Astrocyte of the spinal cord (primary cell): ENCODE data around the gene ING5.

Experiments
- DNase-seq: peaks from one replicate; pipeline ENCODE4 v3.0.0; 2011; ENCODE audit warnings: low read depth, low spot score
- H3K4me3 ChIP-seq: 2 replicates; pipeline ENCODE4 v1.5.1; 2011; ENCODE audit warnings: low read depth, mild to moderate bottlenecking, low read length, moderate library complexity
- in situ Hi-C: cut with HindIII; loops from 2 replicates; pipeline ENCODE4 v1.10.0; 2017; ENCODE audit warnings: low sequenced_read_pairs
- TF ChIP-seq, protein P1 (sequence below): IDR thresholded peaks from 2 replicates; pipeline ENCODE4 v1.5.1; 2012; ENCODE audit warnings: low read depth, mild to moderate bottlenecking, low read length, inconsistent platforms

Gene ING5

DNA sequence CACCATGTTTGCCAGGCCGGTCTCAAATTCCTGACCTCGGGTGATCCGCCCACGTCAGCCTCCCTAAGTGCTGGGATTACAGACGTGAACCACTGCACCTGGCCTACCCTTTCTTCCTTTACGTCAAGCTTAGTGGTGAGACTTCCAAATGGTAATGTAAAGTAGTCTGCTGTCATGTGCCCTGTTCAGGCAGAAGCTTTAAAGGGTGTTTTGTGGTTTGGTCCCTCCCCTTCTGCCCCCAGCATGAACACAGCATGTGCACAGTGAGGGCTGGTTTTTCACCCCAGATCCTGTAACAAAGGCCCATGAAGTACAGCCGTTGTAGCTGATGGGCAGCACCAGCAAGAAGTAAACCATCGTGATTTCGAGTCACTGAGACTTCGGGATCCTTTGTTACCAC, 12.5 kb upstream of the ING5 start:
- H3K4me3 ChIP-seq: no peak overlapping the region
- DNase-seq: no peak
- TF ChIP-seq, protein P1, sequence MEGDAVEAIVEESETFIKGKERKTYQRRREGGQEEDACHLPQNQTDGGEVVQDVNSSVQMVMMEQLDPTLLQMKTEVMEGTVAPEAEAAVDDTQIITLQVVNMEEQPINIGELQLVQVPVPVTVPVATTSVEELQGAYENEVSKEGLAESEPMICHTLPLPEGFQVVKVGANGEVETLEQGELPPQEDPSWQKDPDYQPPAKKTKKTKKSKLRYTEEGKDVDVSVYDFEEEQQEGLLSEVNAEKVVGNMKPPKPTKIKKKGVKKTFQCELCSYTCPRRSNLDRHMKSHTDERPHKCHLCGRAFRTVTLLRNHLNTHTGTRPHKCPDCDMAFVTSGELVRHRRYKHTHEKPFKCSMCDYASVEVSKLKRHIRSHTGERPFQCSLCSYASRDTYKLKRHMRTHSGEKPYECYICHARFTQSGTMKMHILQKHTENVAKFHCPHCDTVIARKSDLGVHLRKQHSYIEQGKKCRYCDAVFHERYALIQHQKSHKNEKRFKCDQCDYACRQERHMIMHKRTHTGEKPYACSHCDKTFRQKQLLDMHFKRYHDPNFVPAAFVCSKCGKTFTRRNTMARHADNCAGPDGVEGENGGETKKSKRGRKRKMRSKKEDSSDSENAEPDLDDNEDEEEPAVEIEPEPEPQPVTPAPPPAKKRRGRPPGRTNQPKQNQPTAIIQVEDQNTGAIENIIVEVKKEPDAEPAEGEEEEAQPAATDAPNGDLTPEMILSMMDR: no peak
- in situ Hi-C loops: no loop called here

DNA sequence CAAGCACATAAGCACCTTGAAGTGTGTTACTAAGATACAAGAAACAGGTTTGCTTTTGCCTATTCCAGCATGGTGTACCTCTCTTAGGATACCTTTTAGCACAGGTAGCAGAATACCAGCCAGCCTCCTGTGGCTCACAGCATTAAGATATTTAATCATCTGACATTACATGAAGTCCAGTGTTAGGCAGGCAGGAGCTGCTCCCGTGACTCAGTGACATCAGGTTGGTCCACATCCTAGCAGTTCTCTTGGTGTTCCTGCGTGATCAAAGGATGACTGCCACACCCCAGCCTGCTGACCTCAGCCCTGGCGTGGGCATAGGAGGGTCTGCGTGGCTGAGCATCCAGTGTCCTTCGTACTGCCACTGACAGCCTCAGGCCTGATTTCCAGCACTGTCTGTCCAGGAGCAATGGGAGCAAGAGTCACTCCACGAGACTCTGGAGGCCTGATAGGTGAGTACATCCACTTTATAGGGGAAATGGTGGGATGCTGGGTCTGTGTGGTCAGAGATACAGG, 11.6 kb upstream of the ING5 start:
- no peak for DNase-seq
- in situ Hi-C loops: no loop called here
- TF ChIP-seq, protein P1: no peak
- H3K4me3 ChIP-seq: no peak overlapping the region

DNA sequence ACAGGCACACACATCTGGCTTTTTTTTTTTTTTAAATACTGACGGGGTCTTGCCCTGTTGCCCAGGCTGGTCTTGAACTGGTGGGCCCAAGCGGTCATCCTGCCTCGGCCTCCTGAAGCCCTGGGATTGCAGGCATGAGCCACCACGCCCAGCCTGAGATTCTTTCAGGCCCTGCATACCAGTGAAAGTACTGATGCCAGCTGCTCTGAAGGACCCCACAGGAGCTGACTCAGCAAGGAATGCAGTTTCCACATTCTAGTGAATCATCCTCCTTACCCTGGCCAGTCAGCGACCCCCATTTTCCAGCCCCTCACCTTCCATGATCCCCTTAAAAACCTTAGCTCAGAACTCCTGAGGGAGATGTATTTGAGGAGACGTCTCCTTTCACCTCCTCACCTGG, 9.4 kb upstream of the ING5 start:
- TF ChIP-seq, protein P1: no peak
- in situ Hi-C loops: no loop called here
- no peak overlapping the region for H3K4me3 ChIP-seq
- DNase-seq: peak; percentile 67

DNA sequence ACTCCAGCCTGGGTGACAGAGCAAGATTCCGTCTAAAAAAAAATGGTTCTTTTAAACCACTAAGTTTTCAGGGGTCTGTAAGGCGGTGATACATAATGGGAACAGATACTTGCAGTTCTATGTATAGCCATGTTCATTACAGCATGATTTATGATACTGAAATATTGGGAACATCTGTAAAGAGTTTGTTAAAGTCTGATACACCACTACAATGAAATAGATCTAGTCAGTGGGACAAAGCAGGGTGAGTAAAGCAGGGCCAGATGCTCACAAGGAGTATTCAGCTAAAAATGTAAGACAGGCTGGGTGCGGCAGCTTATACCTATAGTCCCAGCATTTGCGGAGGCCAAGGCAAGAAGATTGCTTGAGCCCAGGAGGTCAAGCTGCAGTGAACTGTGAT, 6.2 kb upstream of the ING5 start:
- in situ Hi-C loops: no loop called here
- no peak for DNase-seq
- TF ChIP-seq, protein P1: no peak
- H3K4me3 ChIP-seq: no peak overlapping the region

DNA sequence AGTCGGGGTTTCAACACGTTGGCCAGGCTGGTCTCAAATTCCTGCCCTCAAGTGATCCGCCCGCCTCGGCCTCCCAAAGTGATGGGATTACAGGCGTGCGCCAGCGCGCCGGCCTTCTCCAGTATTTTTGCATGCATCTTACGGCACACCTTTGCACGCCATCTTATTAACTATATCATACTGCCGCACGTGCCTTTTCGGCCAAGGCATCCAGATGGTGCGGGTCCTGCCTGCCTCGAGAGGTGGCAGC, 765 bp upstream of the ING5 start:
- H3K4me3 ChIP-seq: peak overlapping the region; percentile 57
- TF ChIP-seq, protein P1: peak; percentile 41
- in situ Hi-C loops: no loop called here
- DNase-seq: no peak

DNA sequence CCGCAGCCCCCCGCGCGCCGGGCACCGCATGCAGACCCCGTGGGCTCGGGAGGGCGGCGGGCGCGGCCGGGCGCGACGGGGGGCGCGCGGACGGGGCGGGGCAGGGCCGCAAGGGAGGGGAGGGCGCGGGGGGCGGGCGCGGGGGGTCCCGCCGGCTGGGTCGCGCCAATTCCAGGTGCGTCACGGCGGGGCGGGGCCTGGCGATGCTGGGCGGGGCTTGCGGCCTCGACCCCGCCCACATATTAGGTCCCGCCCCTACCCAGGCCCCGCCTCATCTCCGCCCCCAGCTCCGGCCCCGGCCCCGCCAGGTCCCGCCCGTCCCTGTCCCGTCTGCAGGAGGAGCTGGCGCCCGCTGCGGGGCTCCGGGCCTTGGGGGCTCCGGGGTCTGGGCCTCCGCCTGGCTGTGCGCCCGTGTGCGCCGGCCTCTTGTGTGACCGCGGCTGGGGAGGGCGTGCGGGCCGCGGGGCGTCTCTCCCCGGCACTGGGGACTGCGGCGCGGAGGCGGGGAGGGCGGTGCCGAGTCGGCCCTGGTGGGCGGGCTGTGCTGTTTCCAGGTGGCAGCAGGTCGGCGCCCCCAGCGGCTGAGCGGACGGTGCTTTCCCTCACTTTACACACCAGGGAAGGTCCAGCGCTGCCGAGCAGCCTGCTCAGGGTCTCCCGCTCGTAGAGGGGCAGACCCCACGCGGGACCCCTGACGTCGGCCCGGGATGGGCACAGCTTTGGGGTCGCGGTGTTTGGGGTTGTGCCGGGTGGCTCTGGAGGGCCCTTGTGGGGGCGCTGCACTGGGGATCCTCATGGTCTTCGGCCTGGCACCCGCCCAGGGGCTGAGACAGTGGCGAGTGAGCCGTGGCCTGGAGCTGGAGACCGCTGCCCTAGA, 554 bp downstream of the ING5 start:
- DNase-seq: peak; percentile 77
- in situ Hi-C loops: no loop called here
- H3K4me3 ChIP-seq: peak overlapping the region; percentile 77
- TF ChIP-seq, protein P1: peak; percentile 14
